Stimulated activated CD8-positive, alpha-beta memory T cell treated with anti-CD3 and anti-CD28 coated beads, Interleukin-15, amount 100 ng/mL, for 1 hour (primary cell): Measurements from ENCODE around the gene IFNA4.

ENCODE experiments used
- DNase-seq: peaks from one replicate; pipeline ENCODE4 v3.0.0-alpha.2; 2020; ENCODE audit warnings: low read depth

Gene IFNA4

DNA sequence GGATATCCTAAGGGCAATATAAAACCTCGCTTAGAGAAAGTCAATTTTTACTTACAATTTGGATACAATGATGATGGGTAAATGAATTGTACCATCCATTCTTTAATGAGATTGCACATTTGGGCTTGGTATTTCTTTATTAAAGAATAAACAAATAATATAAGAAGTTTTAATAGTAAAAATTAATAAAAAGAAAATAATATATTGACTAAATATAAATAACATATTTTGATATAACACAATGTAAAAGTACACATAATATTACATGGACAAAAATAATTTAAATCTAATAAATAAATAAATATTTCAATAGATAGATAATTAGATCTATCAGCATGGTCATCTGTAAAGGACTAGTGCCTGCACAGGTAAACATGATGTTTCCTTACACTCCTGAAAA, 21.9 kb downstream of the IFNA4 start:
- no peak for DNase-seq

DNA sequence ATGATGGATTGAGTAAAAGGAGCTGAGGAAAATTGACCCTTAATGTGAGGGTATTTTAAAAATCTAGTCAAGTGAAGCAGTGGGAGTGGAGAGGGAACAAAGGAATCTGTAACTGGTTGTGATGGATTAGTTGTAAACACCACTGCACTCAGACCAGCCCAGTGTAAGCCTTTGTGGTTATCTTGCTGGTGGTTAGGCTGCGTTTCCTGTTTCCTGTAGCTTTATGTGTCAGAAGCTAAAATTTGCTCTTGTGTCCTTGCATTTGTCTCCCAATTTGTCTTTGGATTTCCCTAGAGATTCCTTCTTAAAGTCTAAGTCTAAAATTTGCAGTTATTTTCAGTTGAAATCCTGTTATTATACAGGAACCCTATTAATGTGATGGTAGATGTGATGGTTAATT, 27.2 kb downstream of the IFNA4 start:
- DNase-seq: no peak

DNA sequence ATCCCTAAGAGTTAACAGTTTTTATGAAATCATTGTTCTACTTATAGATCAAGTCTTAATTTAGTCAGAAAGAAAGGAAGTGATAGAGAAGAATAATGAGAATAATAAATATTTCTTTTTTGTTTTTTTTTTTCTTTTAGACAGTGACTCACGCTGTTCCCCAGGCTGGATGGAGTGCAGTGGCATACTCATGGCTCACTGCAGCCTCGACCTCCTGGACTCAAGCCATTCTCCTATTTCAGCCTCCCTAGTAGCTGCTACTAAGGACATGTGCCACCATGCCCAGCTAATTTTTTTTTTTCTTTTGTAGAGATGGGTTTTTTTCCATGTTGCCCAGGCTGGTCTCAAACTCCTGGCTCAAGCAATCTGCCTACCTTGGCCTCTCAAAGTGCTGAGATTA, 31.9 kb downstream of the IFNA4 start:
- DNase-seq: no peak

DNA sequence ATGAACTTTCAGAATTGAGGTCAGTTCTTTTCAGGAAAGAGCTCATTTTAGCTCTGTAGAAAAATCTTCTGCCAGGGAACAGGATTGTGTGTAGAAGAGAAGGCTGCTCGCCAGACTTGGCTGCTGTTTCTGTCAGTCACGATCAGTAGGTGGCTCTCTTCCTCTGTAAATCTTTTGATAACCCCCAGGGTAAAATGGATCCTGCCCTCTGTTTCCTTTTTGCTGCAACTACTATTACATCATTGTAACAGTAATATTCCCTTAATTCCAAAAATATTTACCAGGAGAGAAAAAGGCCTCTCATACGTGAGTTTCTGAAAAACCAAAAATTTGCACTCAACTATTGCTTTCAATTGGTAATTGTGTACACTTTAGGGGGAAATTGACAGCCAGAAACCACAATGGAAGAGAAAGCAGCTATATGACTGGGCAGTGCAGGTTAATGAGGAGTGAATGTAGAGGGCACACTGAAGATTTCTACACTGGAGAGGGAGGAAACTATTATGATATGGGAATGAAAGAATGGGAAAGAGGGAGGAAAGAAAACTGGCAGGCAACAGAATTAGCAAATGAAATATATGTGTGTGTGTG, 33.3 kb downstream of the IFNA4 start:
- DNase-seq: no peak

DNA sequence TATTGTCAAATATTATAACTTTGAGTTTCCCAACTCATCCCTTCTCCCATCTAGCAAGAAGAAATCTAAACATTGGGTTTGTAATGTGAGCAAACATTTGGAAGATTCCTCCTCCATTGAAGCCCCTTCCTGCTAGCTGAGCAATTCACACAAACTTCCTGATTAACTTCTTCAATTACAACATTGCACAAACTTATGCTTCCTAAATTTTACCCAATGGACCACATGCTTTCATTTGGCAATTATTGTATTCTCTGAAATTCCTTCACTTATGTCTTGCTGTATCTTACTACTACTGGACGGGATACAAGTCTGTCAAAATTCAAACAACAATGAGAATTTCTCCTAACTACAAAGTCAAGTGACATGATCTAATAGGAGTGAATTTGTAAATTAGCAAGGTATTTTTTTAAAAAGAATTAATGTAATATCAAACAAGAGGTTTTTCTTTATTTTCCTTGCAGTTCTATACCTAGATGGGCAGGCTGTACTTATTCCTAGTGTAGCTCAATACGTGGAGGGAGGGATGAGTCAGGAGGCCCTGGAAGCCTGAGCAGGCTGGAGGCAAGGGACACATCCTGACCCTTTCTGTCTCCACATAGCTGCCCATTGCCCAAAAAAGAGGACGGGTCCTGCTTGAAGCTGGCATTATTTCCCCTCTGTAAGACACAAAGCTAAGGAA, 33.9 kb downstream of the IFNA4 start:
- no peak for DNase-seq

DNA sequence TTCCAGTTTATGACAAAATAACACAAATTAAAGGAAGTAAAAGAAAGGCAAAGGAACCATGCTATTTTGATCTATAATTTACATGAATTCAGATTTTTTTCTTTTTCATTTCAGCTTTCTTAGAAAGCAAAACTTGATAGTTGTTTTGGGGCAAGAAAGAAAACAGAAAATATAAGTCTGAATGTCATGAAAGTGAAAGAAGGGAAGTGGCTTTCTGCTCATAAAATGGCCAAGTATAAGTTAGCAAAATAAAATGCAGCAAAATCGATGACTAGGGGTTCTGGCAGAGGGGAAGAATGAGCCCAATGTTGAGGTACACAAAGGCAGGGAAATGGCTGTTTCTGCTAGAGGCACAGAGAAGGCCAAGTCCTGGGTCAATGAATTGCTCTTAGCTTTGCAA, 42.8 kb downstream of the IFNA4 start:
- no peak for DNase-seq

DNA sequence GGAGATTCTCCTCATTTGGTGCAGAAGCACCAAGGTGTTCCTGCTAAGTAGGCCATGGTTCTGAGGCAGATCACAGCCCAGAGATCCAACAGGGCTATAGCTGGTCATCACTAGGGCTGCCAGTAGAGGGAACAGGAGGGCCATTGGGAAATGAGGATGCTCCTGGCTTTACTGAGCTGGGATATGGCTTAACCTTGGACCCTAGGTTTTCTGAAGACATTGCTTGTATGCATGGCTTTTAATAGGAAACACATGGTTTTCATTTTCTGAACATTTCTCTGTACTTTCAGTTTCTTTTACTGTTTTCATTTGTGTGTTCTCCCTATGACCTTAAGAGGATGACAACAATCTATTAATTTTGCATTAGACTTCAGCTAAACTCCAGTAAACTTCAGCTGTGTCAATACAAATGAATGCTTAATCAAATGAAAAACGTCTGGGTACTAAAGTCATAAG, 45.9 kb downstream of the IFNA4 start, which contains the start of gene IFNW1:
Gene IFNW1, minus strand, starts transcription at position 406 of the 456 bp plus-strand sequence. Its CDS starts 262 bp downstream, at position 144.
- DNase-seq: no peak

DNA sequence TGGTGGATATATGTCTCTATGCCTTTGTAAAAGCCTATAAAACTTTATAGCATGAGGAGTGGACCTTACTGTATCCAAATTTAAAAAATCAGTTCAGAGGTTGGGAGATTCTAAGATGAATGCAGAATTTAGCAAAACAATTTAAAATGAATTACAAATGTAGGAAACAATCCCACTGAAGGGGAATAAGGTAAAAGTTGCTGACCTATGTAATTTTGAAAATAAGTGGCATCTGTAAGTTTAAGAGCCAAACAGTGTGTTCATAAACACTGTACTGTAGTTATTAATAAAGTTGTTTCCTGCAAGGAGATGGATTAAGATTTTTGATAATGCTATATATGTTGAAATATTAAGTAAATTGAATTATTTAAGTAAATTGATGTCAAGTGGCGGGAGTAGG, 50.4 kb downstream of the IFNA4 start:
- DNase-seq: no peak
